GM21390 (cell line): Measurements from ENCODE around the gene CCR6.

Experiments used
- ATAC-seq: cut with Tn5 transposase; IDR thresholded peaks from one replicate; pipeline ENCODE4 v1.9.1; 2021; ENCODE audit not compliant: unreplicated experiment

The CCR6 gene

DNA sequence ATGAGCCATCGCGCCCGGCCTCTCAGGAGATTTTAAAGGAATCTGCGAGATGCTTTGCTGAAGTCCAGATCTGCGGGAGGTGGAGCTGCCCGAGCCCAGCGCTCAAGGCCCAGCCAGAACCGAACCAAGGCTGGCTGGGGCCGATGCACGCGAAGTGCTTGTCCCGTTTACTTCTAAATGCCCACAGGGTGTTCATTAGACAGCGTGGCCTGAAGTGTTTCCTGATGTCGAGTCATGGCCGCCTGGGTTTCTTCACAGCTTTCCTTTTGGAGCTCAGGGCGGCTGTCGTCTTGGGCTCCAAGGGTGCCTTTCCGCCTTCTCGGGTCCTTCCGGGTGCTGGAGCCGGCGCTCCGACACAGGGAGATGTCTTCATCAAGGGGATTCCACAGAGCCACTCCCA lies 25.1 kb upstream of the CCR6 start:
- no peak for ATAC-seq

DNA sequence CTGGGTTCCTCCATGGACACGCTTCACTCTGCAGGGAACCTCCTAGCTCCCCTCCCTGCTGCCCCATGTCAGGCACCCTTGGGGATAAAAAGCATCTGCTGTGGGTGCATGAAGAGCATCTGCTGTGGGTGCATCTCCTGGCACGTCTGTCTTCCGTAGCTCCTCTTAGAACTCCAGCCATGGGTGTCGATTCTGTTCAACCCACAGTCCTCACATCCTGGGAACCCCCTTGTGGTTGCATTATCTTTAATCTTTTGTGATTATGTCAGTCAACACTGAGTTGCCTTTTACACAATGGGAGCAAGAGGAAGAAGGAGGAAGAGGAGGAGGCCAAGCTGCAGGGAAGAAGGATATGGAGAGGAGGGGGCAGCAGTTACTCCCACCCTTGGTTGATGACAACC lies 24.1 kb upstream of the CCR6 start:
- no peak for ATAC-seq

DNA sequence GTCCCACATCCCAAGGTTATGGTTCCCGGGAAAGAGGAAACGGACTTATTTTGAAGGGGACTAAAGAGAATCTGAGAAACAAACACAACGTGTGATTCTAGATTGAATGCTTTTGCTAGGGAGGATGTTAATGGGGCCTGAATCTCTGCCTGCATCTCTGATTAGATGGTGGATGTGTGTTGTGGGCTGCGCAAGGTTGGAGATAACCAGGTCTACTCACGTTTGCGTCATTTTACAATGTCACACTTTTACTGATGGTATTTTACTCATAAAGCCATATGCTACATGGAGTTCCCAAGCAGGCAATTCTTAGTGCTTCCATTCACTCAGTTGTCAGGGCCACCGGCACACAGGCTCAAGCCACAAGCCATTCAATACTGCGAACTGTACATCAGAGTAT lies 23.2 kb upstream of the CCR6 start:
- no peak for ATAC-seq

DNA sequence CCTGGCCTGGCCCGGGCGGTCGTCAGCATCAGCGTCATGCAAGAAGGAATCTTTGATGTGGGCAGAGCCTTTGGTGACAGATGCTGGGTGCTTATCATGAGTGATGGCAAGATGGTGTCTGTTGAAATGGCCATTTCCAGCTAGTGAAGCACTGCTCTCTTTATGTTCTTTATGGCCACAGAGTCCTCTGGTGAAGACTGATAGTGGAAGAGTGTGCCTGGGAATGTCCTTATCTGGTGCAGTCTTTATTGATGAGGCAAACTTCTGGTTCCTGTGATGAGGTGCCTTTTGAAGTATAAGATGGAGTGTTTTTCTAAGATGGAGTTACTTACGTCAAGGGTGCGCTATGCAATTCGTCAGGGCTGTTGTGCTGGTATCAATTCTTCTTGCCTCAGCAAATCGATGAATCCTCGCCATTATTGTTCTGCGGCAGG lies 22.6 kb upstream of the CCR6 start:
- no peak for ATAC-seq

DNA sequence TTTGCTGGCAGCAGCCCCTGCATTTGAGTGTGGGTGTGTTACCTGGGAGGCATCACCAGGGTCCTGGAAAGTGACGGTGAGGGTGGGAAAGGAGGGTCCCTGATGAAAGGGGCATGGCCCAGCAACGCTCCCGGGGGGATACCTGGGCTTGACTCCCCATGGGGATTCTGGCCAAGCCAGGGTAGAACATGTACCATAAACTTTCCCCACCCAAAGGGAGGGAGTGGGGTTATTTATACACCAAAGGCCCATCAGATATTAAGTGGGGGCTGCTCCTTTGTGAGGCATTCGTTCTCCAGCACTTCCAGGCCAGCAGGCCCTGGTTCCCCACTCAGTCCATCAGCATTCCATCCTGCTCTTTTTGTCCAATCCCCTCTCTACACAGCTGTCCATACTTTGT lies 20.6 kb upstream of the CCR6 start:
- ATAC-seq, result no peak

DNA sequence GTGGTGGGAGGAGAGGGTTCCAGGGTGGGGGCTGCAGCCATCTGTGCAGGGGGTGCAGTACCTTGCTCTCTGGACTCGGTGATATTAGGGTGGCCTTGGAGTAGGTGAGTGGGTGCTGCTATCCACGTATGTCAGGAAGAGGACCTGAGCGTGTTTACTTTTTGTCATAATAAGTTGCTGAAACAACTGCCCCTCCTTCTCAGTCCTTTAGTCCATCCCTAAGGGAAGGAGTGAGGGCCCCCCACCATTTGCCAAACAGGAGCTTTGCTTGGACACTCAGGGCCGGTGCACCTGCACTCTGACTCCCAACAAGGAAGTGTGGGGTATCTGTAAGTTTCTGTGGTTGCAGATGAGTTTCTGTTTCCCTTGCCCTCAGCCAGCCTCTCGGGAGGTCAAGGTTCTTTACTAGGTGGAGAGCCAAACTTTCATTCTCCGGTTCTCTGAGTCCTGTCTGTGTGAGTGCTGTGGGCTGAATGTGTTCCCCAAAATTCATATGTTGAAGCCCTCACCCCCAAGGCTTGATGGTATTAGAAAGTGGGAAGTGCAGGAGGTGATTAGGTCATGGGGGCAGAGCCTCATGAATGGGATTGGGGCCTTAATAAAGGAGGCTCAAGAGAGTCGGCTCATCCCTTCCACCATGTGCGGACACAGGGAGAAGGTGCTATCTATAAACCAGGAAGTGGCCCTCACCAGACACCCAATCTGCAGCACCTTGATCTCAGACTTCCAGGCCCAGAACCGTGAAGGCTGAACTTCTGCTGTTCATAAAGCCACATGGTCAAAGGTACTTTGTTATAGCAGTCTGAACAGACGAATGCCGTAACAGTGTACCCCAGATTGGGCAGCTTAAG lies 19.6 kb upstream of the CCR6 start:
- ATAC-seq, result peak; percentile 97

DNA sequence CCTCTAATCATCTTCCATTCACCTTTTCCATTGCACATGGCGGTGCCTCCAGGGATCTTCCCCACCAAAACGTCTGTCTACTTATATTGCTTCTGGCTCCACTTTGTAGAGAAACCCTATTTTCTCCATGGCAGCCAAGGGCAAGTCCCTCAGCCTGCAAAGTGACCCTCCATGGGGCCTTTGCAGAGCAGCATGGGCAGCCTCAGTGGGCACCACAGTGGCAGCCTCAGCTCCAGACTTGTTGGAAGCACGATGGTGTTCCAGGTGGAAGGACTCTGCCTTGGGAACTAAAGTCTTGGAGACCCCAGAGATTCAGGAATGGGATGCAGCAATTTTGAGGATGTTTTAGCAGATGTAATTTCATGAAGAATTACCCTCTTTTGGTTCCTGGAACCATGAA lies 18.5 kb upstream of the CCR6 start:
- ATAC-seq, result no peak

DNA sequence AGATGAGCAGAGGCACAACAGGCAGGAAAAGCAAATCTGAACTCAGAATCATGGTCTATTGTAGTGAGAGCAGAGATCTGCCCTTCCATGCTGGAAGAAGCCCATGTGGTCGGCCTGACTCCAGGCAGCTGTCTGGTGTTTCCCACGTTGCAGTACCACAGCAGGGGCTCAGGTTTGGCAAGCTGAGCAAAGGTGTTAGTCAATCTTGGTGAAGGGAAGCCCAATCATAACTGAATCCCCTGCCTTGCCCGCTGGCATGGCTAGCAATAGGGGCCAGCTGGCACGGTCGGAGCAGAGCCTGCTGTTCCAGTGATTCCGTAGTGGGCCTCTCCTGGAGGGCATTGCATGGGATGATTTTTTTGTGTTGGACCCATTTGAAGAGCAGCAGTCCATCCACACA lies 17.8 kb upstream of the CCR6 start:
- no peak for ATAC-seq

DNA sequence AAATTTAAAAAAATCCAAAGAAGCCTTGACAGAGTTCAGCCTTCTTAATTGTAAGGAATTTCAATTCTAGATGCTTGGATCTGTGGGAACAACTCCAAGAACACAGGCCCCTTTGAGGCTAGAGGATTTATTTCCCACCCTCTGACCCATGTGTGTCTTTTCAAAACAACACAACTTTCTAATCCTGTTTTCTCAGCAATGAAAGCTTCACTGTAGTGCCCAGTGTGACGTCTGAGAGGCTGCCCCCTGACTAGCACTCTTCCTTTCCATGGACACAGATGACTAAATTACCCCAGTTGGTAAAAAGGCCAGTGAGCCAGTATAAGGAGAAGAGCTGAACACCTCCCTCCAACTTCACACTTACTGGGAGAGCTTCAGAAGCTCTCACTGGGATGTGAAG lies 16.5 kb upstream of the CCR6 start:
- no peak for ATAC-seq

DNA sequence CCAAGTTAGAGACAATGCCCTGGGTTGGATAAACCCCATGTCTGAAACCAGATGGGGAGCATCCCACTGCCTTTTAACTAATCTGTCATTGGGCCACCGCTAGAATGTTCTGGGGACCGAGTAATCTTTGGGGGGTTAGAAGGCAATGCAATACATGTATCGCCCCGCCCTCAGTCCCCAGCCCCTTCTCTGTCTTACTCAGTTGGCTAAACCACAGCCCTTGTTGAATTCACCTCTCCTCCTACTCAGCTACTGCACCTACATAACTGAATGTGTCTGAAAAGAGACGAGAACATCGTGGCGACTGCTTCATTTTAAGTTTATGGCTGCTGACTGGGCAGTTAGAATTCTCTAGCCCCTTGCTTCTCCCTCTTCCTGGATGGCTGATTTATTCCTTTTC lies 15.1 kb upstream of the CCR6 start:
- ATAC-seq, result no peak

DNA sequence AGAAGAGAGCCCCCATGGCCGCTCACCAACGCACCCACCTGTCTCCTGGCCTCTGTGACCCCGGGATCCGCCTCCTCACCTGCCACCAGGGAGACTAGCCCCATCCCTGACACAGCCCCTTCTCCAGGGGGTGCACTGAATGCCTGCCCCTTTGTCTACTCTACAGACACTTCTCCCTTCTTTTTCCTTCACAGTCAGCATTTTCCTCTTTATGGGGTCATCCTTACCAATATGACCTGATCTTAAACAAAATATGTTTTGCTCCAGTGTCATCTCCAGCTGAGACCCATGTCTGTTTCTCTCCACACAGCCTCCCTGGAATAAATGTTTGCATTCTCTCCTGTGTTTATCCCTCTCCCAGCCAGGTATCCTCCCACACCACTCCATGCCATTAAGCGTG lies 14.6 kb upstream of the CCR6 start:
- no peak for ATAC-seq

DNA sequence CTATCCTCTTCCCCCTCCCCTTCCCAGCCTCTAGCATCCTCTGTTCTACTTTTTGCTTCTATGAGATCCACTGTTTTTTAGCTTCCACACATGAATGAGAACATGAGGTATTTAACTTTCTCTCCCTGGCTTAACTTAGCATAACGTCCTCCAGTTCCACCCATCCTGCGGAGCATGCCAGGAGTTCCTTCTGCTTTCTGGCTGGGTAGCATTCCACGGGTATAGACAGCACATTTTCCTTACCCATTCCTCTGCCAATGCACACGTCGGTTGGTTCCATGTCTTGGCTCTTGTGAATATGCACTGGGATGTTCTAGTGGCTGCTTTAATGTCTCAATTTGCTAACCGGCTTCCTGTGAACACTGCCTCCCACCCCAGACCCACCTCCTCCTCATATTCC lies 13.2 kb upstream of the CCR6 start:
- no peak for ATAC-seq

DNA sequence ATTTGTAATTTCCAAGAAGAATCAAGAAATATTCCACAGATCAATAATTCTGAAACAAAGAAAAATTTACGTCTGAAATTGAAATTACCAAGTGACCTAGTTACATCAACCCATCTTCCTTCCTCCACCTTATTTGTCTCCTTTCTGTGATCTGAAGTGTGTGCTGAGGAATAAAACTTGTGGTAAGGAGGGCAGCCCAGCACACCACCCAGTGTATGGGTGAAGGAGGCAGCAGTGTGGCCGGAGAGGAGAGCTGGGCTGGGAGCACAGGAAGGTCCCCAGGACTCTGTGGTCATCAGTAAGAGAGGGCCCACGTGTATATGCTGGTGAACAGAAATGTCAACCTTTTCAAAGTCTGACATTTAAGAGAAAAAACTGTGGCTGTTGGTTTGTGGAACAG lies 11.3 kb upstream of the CCR6 start:
- ATAC-seq, result no peak

DNA sequence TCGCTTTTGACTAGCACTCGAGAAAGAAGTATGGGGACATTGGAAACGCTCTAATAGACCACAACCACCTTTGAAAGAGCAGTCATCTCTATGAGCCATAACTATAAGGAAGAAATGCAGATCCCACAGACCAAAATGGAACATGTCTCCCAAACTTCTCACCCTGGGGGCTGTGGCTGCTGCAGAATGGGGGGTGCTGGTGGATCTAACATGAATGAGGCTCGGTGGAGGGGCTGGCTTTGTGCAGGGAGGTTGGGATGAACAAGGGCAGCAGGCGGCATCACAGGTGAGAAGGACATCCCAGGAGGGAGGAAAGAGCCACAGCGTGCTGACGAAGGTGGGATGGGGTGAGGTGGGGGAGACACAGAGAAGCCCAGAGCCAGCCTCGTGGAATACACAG lies 10.5 kb upstream of the CCR6 start:
- ATAC-seq, result no peak

DNA sequence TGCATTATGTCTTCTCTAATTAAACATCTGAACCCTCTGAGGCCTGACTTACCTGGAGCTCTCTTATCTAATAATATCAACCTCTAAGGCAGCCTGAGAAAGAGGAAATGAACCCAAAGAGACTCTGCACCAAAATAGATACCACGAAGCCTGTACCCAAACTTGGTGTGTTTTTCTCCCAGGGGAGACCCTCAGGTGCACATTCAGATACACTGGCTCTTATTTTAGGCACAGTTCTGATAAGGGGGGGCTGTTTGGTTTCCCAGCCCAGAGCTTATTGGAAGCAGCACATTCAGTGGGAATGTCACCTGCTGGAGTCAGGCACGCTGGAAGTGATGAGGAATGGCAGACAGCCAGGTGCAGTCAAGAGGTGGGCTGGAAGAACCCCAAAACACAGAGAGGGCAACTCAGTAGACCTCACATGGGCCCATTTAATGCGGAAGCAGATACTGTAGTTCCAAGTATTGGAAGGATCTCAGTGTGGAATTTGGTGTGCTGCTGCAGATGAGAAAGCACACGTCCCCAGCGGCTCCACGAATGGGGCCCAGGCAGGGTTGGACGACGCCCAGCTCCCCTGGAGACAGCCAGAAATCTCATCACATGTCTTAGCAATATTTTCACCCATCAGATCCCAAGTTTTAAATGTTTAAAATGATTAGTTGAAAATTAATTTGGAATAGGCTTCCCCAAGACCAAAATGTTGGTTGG lies 9.7 kb upstream of the CCR6 start:
- ATAC-seq, result peak; percentile 51

DNA sequence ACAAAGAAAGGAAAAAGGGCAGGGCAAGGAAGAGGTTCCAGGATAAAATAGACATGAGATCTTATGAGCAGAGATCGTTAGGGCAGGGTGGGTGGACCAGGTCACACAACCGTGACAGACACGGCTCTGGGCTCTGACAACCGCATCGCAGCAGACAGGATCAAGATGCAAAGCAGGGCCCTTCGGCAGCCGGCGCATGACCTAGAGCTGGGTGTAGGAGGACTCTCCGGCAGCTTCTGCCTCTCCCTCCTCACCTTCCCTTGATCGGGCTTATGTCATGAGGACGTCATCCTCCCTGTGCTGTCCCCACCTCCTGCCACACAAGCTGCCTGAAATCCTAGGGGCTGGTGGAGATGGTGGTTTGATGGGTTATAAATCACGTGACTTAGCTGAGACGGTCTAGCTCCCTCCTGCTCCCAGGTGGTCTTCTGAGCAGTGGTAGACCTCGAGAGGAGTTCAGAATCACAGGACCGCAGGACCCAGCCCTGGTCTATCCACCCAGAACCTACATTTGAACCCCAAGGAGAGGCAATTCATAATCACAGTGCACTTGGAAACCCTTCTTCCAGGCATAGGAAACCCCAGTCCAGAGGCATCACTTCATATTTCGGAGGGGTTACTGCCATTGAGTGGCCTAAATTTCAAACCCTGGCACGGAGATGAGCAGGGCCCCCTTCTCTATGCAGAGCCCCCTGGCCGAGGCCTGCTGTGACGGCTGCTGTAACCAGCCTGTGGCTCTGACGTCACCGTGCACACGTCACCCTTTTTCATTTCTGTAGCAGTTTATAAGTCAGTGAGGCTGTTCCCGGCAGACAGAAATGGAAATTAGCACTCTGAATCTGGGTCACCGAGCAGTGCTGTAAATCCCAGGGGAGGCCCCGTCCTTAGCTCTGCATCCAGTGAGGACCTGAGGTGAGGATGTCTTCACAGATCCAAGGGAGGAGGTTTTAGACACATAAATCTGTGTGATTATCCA lies 8.7 kb upstream of the CCR6 start:
- ATAC-seq, result peak; percentile 78

DNA sequence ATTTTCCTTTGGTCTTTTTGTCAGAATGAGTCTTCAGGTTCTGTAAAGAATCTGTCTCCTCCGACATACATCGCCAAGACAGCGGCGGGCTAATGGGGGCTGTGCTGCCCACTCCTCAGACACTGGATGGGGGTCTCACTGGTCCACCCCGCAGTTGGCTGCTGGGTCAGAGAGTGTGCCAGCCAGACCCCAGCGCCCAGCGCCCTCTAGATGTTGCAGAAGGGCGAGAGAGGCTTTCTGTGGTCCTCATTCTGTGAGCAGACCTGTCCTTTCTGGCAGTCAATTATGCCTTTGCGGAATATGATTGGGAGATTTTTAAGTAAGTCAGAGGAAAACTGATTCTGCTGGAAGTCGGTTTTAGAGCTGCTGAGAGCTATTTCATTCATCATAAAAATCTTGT lies 7.8 kb upstream of the CCR6 start:
- ATAC-seq, result no peak

DNA sequence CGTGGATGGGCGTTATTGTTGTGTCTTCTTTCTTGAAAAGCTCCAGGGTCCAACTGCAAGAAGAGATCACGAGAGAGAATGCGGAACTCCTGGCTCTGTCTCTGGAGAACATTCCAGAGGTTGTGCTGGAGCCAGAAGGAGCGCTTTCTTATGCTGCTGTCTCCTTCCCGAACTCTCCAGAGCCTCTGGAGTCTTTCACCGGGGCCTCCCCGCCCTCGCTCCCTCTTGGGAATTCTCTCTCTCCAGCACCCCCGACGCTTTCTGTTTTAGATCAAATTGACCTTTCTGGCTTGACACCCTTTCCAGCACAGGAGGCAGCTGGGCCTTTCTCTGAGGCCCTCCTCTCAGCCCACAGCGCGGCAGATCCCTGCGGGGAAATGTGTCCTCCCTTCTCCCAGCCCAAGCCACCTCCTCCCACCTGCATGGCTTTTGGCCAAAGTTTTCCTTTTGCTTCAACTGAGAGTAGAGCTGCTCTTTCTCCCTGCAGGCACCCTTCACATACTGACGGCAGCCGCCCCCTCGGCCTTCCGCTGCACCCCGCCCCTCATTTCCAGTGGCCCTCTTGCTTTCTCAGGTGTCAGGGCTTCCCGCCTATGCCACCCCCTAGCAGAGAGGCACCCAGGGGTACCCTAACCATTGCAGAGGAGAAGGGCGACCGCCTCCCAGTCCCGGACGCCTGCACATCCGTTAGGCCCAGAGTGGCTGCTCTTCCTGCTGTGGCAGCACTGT lies 6.6 kb upstream of the CCR6 start:
- no peak for ATAC-seq

DNA sequence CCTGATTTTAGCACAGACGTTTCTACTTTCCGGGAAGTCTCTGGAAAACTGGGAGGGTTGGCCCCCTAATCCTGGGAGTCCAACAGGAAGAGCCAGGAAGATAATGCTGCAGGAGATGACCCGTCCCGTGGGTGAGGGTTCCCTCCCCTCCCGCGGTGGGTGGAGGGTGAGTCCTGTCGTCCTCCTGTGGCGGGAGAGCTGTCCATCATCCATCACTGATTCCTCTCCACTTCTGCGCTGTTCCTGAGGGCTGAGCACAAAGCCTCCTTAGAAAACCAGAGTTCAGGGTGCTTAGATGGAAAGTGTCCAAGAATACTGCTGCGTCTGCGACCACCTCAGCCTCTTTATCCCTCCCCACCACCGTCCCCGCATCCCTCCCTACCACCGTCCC lies 6.1 kb upstream of the CCR6 start:
- ATAC-seq, result no peak

DNA sequence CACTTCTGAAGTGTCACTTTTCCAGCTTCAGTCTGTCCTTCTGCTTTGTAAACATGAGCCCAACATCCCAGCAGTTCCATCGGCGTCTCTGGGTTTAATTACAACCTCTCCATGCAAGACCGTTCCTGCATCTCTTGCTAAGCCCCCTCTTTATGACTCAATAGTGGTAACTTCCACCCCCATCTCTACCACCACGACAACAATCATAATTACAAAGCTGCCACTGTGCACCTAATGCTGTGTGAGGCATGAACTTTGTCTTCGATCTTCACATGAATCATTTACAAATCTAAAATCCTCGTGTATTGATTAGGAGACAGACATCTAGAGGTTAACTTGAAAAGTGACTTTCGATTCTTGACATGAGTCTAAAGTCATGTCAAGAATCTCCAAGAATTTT lies 4.9 kb upstream of the CCR6 start:
- no peak for ATAC-seq

DNA sequence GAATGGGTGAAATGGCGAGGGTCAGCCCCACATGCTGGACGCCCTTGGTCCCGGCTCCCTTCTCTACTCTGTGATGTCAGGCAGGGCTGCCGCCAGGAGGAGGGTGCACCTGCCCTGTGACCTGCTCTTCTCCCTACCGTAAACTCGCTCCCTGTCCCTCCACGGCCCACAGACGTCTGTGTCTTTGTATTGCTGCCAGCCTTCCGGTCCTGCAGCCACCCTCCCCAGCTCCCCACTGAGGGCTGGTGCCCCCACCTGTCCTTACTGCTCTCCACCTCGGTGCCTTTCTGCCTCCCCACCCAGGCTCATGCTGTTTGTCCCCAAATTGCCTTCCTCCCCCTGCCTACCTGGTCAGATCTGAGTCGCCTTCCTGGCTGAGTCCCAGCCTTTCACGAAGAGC lies 4.1 kb upstream of the CCR6 start:
- no peak for ATAC-seq
